ENCODE measurements around the gene PTPN22.

GRCh38 chr1:113891631-113892220 lies 20.2 kb upstream of the PTPN22 start:
- TF ChIP-seq, protein P1, sequence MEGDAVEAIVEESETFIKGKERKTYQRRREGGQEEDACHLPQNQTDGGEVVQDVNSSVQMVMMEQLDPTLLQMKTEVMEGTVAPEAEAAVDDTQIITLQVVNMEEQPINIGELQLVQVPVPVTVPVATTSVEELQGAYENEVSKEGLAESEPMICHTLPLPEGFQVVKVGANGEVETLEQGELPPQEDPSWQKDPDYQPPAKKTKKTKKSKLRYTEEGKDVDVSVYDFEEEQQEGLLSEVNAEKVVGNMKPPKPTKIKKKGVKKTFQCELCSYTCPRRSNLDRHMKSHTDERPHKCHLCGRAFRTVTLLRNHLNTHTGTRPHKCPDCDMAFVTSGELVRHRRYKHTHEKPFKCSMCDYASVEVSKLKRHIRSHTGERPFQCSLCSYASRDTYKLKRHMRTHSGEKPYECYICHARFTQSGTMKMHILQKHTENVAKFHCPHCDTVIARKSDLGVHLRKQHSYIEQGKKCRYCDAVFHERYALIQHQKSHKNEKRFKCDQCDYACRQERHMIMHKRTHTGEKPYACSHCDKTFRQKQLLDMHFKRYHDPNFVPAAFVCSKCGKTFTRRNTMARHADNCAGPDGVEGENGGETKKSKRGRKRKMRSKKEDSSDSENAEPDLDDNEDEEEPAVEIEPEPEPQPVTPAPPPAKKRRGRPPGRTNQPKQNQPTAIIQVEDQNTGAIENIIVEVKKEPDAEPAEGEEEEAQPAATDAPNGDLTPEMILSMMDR (conservative IDR thresholded peaks at IDR 0.05) = no peak
- no peak for TF ChIP-seq ZFX (IDR thresholded peaks at IDR 0.05)
